Right atrium auricular region (tissue), 2 donors: Measurements from ENCODE around the gene OR8H2. TPM values are rescaled to one million over a fixed set of nuclear protein-coding genes. Genes with fewer than 3 reads are reported as not detected.
"Not testable (repeated sequence)": the region's sequence is repeated elsewhere in the genome, so short reads cannot be mapped to it uniquely, and the experiment has no call there.

Source experiments
- DNase-seq: peaks from one replicate; pipeline ENCODE4 v3.0.0-alpha.2; 2019; ENCODE audit warnings: low spot score
- H3K27ac ChIP-seq, 2 donors: fragments of 200-600 bp; sonication (generic); 1 replicate in 1 of 2; 2 replicates in 1 of 2; pipeline ENCODE4 v1.5.1; 2016 to 2019
- H3K27me3 ChIP-seq, 2 donors: fragments of 200-600 bp; sonication (generic); one replicate each; pipeline versions ENCODE4 v1.5.1 to v1.6.0; 2017 to 2019
- H3K36me3 ChIP-seq: fragments of 200-600 bp; sonication (generic); one replicate; pipeline ENCODE4 v1.5.1; 2016
- H3K4me1 ChIP-seq, 2 donors: fragments of 200-600 bp; sonication (generic); one replicate each; pipeline versions ENCODE4 v1.5.1 to v1.6.0; 2017 to 2019
- H3K4me3 ChIP-seq, 2 donors: fragments of 200-600 bp; sonication (generic); 1 replicate in 1 of 2; 2 replicates in 1 of 2; pipeline ENCODE4 v1.5.1; 2017 to 2019; ENCODE audit warnings: mild to moderate bottlenecking in 1 of 2, moderate library complexity in 1 of 2
- H3K9me3 ChIP-seq, 2 donors: fragments of 200-600 bp; sonication (generic); one replicate each; pipeline ENCODE4 v1.5.1; 2019
- total RNA-seq, 2 donors: library from RNA; depleted of rRNA; stranded (reverse); fragments of >200 nt; gene quantifications; one replicate each; pipeline ENCODE4 v1.1.0, GENCODE V29; 2016
- TF ChIP-seq, protein P1 (sequence below), 2 donors: fragments of 200-600 bp; sonication (generic); IDR thresholded peaks; one replicate each; pipeline ENCODE4 v1.5.1; 2019; ENCODE audit warnings: antibody characterized with exemption in 2 of 2

Gene OR8H2, protein sequence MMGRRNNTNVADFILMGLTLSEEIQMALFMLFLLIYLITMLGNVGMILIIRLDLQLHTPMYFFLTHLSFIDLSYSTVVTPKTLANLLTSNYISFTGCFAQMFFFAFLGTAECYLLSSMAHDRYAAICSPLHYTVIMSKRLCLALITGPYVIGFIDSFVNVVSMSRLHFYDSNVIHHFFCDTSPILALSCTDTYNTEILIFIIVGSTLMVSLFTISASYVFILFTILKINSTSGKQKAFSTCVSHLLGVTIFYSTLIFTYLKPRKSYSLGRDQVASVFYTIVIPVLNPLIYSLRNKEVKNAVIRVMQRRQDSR
- not detected for total RNA-seq

DNA sequence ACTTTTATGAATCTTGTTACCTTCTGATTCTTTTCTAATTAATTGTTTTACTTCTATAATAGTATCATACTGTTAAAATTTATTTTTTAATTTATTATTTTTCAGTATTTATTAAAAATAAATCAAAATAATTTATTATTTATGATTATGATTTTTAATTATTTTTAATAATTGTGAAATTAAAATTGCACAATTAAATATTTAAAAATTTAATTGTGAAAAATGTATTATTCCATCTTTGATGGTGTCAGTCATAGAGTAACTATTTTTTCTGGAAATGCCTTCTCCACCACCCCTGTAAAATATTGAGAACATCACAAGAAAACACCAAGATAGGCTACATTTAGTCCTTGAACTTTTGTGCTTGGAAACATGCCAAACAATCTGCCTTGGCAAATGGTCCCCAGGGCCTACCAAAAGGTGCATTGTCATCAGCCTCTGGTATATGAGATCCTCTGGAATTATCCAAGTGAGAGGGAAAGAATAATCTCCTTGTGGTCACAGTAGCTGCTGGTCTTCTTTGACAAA lies at the start of gene OR8H2:
Gene OR8H2 (plus strand): TSS at position 478 of the 528 bp plus-strand sequence. CDS start 1,356 bp downstream, outside the sequence.
- Histone ChIP-seq H3K9me3 (no peaks in the 10 kb centered on the region), H3K27me3 (no peaks in the 10 kb centered on the region), H3K4me1 (no peaks in the 10 kb centered on the region), H3K27ac (no peak within 1 kb of the TSS), H3K4me3 (no peak within 1 kb of the TSS), H3K36me3 (no peaks in the 10 kb centered on the region)
- TF ChIP-seq, protein P1, sequence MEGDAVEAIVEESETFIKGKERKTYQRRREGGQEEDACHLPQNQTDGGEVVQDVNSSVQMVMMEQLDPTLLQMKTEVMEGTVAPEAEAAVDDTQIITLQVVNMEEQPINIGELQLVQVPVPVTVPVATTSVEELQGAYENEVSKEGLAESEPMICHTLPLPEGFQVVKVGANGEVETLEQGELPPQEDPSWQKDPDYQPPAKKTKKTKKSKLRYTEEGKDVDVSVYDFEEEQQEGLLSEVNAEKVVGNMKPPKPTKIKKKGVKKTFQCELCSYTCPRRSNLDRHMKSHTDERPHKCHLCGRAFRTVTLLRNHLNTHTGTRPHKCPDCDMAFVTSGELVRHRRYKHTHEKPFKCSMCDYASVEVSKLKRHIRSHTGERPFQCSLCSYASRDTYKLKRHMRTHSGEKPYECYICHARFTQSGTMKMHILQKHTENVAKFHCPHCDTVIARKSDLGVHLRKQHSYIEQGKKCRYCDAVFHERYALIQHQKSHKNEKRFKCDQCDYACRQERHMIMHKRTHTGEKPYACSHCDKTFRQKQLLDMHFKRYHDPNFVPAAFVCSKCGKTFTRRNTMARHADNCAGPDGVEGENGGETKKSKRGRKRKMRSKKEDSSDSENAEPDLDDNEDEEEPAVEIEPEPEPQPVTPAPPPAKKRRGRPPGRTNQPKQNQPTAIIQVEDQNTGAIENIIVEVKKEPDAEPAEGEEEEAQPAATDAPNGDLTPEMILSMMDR (IDR thresholded peaks at IDR 0.05), result no peak
- DNase-seq, result no peak

DNA sequence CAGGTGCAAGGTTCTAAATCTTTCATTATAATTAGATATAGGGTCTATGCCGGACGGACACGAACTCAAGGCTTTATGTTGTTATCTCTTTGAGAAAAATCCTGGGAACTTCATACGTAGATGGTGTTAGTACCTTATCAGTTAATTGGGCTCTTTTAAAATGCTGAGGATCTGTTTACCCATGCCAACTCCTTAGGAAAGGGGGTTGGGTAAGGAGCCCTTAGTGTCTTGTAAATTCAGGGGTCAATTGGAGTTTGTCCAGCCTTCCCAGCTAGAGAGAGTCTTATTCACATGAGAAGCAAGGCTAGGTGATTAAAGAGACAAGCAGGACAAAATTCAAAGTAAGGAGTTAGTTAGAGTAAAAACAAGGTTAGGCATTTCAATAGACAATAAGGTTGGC lies 47.1 kb upstream of the OR8H2 start:
- H3K4me3 ChIP-seq, H3K4me1 ChIP-seq, DNase-seq, H3K27me3 ChIP-seq, H3K27ac ChIP-seq, H3K9me3 ChIP-seq, H3K36me3 ChIP-seq: not testable (repeated sequence)

DNA sequence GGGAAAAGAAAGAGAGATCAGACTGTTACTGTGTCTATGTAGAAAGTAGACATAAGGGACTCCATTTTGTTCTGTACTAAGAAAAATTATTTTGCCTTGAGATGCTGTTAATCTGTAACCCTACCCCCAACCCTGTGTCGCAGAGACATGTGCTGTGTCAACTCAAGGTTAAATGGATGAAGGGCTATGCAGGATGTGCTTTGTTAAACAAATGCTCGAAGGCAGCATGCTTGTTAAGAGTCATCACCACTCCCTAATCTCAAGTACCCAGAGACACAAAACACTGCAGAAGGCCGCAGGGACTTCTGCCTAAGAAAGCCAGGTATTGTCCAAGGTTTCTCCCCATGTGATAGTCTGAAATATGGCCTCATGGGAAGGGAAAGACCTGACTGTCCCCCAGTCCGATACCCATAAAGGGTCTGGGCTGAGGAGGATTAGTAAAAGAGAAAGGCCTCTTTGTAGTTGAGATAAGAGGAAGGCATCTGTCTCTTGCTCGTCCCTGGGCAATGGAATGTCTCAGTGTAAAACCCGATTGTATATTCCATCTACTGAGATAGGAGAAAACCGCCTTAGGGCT lies 45.7 kb upstream of the OR8H2 start:
- not testable (repeated sequence) for H3K4me1 ChIP-seq, H3K9me3 ChIP-seq, H3K27me3 ChIP-seq, DNase-seq, H3K4me3 ChIP-seq, H3K36me3 ChIP-seq, H3K27ac ChIP-seq

DNA sequence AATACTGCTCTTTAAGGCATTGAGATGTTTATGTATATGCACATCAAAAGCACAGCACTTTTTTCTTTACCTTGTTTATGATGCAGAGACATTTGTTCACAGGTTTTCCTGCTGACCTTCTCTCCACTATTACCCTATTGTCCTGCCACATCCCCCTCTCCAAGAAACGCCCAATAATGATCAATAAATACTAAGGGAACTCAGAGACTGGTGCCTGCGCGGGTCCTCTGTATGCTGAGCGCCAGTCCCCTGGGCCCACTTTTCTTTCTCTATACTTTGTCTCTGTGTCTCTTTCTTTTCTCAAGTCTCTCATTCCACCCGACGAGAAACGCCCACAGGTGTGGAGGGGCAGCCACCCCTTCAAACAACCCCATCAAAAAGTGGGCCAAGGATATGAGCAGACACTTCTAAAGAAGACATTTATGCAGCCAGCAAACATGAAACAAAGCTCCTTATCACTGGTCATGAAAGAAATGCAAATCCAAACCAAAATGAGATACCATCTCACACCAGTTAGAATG lies 45.2 kb upstream of the OR8H2 start:
- H3K9me3 ChIP-seq, H3K36me3 ChIP-seq, H3K4me1 ChIP-seq, H3K27me3 ChIP-seq, H3K27ac ChIP-seq, DNase-seq, H3K4me3 ChIP-seq: not testable (repeated sequence)

DNA sequence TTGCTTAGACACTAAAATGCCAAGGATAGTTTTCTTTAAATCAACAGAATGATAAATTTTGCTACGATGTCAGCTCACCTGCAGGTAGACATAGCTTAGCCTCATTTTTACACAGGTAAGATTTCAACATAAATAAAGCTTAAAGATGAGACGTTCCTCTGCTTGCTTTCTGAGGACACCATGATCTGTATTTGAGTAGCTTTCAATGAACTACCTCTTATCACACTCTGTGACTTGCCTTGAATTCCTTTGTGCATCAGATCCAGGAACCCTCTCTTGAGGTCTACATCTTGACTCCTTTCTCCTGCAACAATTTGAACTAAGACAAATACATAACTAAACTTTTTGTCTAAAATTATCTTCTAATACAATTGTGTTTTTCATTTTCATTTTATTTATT lies 36.5 kb upstream of the OR8H2 start:
- TF ChIP-seq, protein P1 (IDR thresholded peaks at IDR 0.05), result no peak
- no peak overlapping the region for H3K27ac ChIP-seq
- H3K27me3 ChIP-seq, result no peaks in the 10 kb centered on the region
- no peaks in the 10 kb centered on the region for H3K4me1 ChIP-seq
- no peaks in the 10 kb centered on the region for H3K36me3 ChIP-seq
- H3K4me3 ChIP-seq, result no peak overlapping the region
- no peak for DNase-seq
- H3K9me3 ChIP-seq, result no peaks in the 10 kb centered on the region

DNA sequence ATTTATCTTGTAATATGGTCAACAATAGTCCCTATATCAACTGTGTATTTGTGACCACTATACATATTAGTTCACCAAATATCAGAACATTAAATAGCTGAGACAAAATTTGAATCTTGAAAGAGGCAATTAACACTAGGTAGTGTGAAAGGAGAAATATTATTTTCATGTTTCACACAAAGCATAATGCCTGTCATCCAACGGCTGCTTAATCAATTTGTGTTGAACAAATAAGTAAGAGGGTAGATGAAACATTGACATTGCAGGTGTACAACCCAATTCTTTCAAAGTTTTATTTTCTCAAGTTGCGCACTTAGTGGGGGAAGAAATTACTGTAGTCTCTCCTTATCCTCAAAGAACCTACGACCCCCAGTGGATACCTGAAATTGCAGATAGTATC lies 13.8 kb upstream of the OR8H2 start:
- no peaks in the 10 kb centered on the region for H3K36me3 ChIP-seq
- H3K9me3 ChIP-seq, result no peaks in the 10 kb centered on the region
- H3K4me1 ChIP-seq, result no peaks in the 10 kb centered on the region
- peaks cover 0 to 4% of the 10 kb centered on the region in 2 donors for H3K27me3 ChIP-seq
- H3K4me3 ChIP-seq, result no peak overlapping the region
- TF ChIP-seq, protein P1 (IDR thresholded peaks at IDR 0.05), result no peak
- no peak for DNase-seq
- H3K27ac ChIP-seq, result no peak overlapping the region

DNA sequence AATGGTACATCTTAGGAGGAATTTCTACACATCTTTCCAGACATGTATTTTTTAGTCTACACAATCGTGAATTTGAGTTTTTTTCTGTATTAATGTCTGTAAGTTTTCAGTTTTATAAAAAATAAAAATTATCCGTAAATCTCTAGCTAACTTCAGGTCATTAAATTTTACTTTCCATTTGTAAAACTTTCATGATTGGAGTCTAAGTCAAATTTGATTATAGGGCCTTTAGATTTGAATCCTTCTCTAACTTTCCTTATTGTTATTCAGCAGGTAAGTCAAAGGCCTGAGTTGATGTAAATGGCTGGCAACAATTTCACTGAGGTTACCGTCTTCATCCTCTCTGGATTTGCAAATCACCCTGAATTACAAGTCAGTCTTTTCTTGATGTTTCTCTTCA lies 10.5 kb upstream of the OR8H2 start, which contains the start of gene OR8I2:
Gene OR8I2 (plus strand): TSS at position 301 of the 400 bp plus-strand sequence. CDS start 0 bp downstream, at position 301.
- no peak within 1 kb of the TSS for H3K27ac ChIP-seq
- no peaks in the 10 kb centered on the region for H3K36me3 ChIP-seq
- no peaks in the 10 kb centered on the region for H3K9me3 ChIP-seq
- H3K4me3 ChIP-seq, result no peak within 1 kb of the TSS
- H3K4me1 ChIP-seq, result no peaks in the 10 kb centered on the region
- peaks cover 0 to 4% of the 10 kb centered on the region in 2 donors for H3K27me3 ChIP-seq
- TF ChIP-seq, protein P1 (IDR thresholded peaks at IDR 0.05), result no peak
- DNase-seq, result no peak
